Stimulated activated memory B cell treated with anti-CD40 and anti-IgM and Interleukin-4, amounts not matched to agents 10 μg/mL and 1 μg/mL and 100 μg/mL, for 72 hours (primary cell): ENCODE data around the gene MSX2.

Source experiments
- ATAC-seq: fragments of 150-1000 bp; cut with Tn5 transposase; 2 replicates; pipeline ENCODE4 v1.10.0; 2021
- H3K27ac Mint-ChIP-seq: one replicate; pipeline ENCODE4 v1.8.0; 2022; ENCODE audit warnings: mild to moderate bottlenecking, mixed read lengths
- H3K27me3 Mint-ChIP-seq: one replicate; pipeline ENCODE4 v1.8.0; 2022; ENCODE audit warnings: mixed read lengths
- H3K36me3 Mint-ChIP-seq: one replicate; pipeline ENCODE4 v1.8.0; 2022; ENCODE audit warnings: mixed read lengths
- H3K4me1 Mint-ChIP-seq: one replicate; pipeline ENCODE4 v1.8.0; 2022; ENCODE audit warnings: mixed read lengths
- H3K4me3 Mint-ChIP-seq: one replicate; pipeline ENCODE4 v1.8.0; 2022; ENCODE audit warnings: mild to moderate bottlenecking, moderate library complexity, mixed read lengths
- H3K9me3 Mint-ChIP-seq: one replicate; pipeline ENCODE4 v1.8.0; 2022; ENCODE audit warnings: mixed read lengths

The MSX2 gene

GRCh38 chr5:174765540-174765939, 41.2 kb downstream of the MSX2 start:
- Mint-ChIP-seq H3K27me3 (no peaks in the 10 kb centered on the region), H3K9me3 (peaks cover 8% of the 10 kb centered on the region), H3K4me3 (no peak overlapping the region), H3K27ac (no peak overlapping the region), H3K4me1 (no peaks in the 10 kb centered on the region), H3K36me3 (no peaks in the 10 kb centered on the region)
- ATAC-seq = no peak

- no peak overlapping the region for H3K27ac Mint-ChIP-seq
- no peak overlapping the region for H3K4me3 Mint-ChIP-seq
- no peaks in the 10 kb centered on the region for H3K36me3 Mint-ChIP-seq
- ATAC-seq = no peak
- no peaks in the 10 kb centered on the region for H3K4me1 Mint-ChIP-seq
- peaks cover 8% of the 10 kb centered on the region for H3K9me3 Mint-ChIP-seq
- no peaks in the 10 kb centered on the region for H3K27me3 Mint-ChIP-seq
Measured at GRCh38 chr5:174767670-174768069, 43.3 kb downstream of the MSX2 start.

GRCh38 chr5:174769005-174769404, 44.6 kb downstream of the MSX2 start:
- Mint-ChIP-seq H3K9me3 (peaks cover 8% of the 10 kb centered on the region), H3K36me3 (no peaks in the 10 kb centered on the region), H3K4me1 (no peaks in the 10 kb centered on the region), H3K4me3 (no peak overlapping the region), H3K27ac (no peak overlapping the region), H3K27me3 (no peaks in the 10 kb centered on the region)
- ATAC-seq = no peak

- Mint-ChIP-seq H3K36me3 (no peaks in the 10 kb centered on the region), H3K4me3 (no peak overlapping the region), H3K27me3 (no peaks in the 10 kb centered on the region), H3K27ac (no peak overlapping the region), H3K9me3 (no peaks in the 10 kb centered on the region), H3K4me1 (no peaks in the 10 kb centered on the region)
- no peak for ATAC-seq
Measured at GRCh38 chr5:174773371-174773770, 49.0 kb downstream of the MSX2 start.

- no peaks in the 10 kb centered on the region for H3K36me3 Mint-ChIP-seq
- no peaks in the 10 kb centered on the region for H3K4me1 Mint-ChIP-seq
- H3K27me3 Mint-ChIP-seq = no peaks in the 10 kb centered on the region
- ATAC-seq = no peak
- no peak overlapping the region for H3K4me3 Mint-ChIP-seq
- H3K9me3 Mint-ChIP-seq = no peaks in the 10 kb centered on the region
- no peak overlapping the region for H3K27ac Mint-ChIP-seq
Measured at GRCh38 chr5:174775081-174775480, 50.7 kb downstream of the MSX2 start.

- Mint-ChIP-seq H3K36me3 (no peaks in the 10 kb centered on the region), H3K27ac (no peak overlapping the region), H3K4me3 (no peak overlapping the region), H3K4me1 (no peaks in the 10 kb centered on the region), H3K9me3 (no peaks in the 10 kb centered on the region), H3K27me3 (no peaks in the 10 kb centered on the region)
- ATAC-seq = no peak
Measured at GRCh38 chr5:174777111-174777510, 52.7 kb downstream of the MSX2 start.

GRCh38 chr5:174777583-174777982, 53.2 kb downstream of the MSX2 start:
- H3K4me3 Mint-ChIP-seq = no peak overlapping the region
- no peak for ATAC-seq
- no peaks in the 10 kb centered on the region for H3K9me3 Mint-ChIP-seq
- no peaks in the 10 kb centered on the region for H3K4me1 Mint-ChIP-seq
- H3K27me3 Mint-ChIP-seq = no peaks in the 10 kb centered on the region
- no peaks in the 10 kb centered on the region for H3K36me3 Mint-ChIP-seq
- no peak overlapping the region for H3K27ac Mint-ChIP-seq
